HG02943 (cell line): ENCODE results near the gene CD2AP.
"Not testable (repeated sequence)": the region's sequence is repeated elsewhere in the genome, so short reads cannot be mapped to it uniquely, and the experiment has no call there.

ENCODE experiments used
- ATAC-seq: cut with Tn5 transposase; IDR thresholded peaks from one replicate; pipeline ENCODE4 v1.9.1; 2021; ENCODE audit warnings: mild to moderate bottlenecking, low read depth, moderate library complexity; ENCODE audit not compliant: unreplicated experiment

CD2AP gene

DNA sequence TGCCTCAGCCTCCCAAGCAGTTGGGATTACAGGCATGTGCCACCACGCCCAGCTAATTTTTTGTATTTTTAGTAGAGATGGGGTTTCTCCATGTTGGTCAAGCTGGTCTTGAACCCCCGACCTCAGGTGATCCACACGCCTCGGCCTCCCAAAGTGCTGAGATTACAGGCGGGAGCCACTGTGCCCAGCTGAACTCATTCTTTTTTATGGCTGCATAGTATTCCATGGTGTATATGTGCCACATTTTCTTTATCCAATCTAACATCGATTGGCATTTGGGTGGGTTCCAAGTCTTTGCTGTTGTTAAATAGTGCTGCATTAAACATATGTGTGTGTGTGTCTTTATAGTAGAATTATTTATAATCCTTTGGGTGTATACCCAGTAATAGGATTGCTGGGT is 78.9 kb downstream of the CD2AP start:
- ATAC-seq, result not testable (repeated sequence)

DNA sequence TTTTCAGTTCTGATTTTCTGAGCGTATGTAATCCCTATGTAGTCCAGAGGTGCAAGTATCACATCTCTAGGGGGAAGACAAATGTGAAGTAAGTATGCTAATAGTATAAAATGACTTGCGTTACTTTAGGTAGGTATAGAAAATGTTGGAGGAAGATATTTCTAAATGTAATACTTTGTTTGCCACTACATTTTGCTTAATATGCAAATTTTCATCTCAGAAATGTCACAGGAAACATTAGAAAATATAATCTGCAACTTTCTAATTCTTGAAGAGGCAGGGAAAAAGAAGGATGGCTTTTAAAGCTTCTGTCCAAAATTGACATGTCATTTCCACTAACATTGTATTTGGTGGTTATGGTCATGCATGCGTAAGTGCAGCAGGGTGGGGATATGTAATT is 85.6 kb downstream of the CD2AP start:
- no peak for ATAC-seq

DNA sequence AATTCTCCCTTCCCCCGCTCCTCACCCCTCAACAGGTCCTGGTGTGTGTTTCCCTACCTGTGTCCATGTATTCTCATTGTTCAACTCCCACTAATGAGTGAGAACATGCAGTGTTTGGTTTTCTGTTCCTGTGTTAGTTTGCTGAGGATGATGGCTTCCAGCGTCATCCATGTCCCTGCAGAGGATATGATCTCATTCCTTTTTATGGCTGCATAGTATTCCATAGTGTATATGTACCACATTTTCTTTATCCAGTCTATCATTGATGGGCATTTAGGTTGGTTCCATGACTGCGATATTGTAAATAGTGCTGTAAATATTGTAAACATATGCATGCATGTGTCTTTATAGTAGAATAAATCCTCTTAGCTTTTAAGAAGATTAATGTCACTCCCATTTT is 89.0 kb downstream of the CD2AP start:
- ATAC-seq, result not testable (repeated sequence)

DNA sequence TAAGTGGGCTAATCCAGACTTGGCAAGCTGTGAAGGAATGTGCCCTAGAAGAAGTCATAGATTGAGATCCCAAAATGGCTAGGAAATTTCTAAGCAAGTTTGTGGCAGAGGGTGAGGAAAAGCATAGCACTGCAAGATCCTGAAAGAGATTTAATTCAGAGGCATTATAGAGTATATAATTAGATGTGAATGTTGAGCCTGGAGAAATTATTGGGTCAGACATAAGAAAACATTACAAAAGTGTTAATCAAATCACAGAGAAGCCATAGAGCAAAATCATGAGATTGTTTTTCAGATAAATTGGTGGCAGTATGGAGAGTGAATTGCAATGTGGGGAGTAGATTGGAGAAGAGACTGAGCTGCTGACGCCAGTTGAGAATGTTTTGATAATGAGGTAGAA is 90.0 kb downstream of the CD2AP start:
- ATAC-seq, result no peak

DNA sequence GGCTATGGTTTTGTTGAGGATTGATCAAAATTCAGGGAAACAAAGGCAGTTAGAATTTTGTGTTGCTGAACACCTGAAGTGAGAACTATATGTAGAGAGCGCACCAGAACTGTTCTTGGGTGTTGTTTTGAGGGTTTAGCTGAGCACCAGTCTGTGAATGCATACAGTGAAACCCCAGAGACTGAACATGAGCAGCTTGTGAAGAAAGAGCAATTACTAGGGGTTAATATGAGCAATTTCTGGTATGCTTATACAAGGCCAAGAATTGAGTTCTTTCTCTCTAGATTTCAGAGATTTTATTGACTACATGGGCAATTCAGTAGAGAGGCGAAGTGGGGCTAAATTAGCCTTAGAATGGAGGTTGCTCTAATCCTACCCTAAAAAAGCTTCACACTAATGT is 93.9 kb downstream of the CD2AP start:
- no peak for ATAC-seq

DNA sequence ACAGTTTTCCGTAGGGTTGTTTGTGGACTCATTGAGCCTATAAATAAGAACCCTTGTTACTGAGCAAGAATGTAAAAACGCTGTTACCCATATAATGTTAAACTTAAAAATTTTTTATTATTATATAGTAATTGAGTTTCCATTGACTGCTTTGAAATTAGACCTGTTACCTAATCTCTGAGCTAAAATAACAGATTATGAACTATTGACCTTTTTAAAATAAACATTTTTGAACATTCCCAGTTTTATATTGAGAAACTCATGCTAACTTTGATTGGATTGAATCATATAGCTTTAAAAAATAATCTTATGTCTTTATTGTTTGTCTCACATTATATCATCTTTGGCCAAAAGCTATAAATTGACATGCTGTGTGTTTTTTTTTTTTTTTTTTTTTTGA is 95.5 kb downstream of the CD2AP start:
- ATAC-seq, result no peak

DNA sequence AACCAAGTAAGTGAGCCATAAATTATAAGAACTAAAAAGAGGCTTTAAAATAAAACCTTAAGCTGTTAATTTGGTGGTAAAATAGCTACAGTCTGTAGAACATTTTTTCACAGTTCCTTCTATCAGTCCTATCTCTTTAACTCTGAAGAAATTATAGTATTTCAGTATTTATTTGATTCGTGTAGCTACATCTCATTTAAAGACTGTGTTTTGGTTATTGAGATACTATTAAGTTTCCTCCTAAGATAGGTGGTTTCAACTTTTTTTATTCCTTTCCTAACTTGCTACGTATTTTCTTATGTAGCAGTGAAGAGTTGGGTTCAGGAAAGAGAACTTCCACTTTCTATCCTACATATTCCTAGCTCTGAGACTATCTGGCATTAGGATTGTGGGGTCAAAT is 97.2 kb downstream of the CD2AP start:
- ATAC-seq, result no peak

DNA sequence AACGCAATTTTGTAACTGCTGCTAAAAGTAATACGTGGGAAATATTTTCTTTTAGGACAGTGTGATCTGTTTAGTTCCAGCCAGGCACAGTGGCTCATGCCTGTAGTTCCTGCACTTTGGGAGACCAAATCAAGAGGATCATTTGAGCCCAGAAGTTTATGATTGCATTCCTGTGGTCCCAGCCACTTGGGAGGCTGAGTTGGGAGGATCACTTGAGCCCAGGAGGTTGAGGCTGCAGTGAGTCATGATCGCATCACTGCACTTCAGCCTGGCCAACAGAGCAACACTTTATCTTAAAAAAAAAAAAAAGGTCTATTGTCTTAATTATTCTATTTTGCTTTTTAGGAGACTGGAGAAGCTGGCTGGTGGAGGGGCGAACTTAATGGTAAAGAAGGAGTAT is 101.5 kb downstream of the CD2AP start:
- no peak for ATAC-seq

DNA sequence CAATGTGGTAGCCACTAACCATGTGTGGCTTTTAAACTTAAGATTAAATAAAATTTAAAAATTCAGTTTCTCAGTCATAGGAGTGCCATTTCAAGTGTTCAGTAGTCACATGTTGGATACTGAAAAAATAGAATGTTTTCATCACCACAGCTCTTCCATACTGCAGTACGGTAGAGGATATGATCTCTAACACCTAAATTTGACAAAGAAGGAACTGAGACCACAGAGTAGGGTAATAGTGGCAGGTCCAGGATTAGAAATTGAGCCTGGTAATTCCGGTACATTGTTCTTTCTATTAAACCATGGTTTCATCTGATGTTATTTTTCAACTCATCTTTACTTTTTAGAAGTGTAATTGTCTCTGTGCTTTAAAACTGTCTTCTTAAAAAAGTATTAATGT is 104.0 kb downstream of the CD2AP start:
- no peak for ATAC-seq

DNA sequence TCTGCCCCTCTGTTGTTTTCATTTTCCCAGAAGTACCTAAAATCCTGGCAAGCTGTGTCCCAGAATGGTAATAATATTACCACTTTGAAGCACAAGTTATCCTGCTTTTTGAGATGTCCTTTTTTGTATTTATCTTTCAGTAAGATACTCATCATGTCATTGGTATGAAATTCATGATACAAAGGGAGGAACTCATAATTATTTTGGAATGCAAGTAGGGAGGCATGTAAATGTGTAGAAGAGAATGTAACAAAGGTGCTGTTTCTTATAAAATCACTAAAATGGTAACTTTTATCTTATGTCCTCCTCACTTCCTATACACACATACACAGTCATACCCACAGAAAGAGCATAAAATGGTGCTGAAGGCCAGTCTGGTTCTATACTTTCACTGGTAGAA is 109.9 kb downstream of the CD2AP start:
- ATAC-seq, result no peak

DNA sequence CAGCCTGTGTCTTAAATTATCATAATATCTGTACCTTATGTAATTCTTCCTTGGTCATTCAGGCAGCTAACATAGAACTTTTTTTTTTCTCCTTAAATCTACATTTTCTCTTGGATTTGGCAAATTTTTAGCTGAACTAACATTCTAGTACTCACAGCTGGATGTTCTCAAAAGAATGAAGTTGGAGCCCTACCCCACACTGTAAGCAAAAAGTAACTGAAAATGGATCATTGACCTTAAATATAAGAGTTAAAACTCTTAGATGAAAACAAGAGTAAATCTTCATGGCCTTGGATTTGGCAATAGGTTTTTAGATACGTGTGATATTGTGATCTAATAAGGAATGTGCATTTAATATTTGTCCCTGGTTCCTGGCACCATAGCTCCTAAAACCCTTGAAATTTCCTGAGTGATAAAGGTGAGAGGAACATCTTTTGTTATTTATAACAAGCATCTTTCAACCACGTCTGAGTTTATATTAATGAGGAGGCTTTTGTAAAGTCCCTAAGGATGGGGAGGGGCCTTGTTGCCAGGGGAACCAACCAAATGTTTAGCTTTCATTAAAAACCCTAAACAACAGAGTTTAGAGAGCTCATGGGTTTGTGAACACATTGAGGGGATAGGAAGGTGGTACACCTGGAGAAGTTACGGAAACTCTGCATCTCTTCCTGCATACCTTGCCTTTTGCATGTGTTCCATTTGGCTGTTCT is 114.7 kb downstream of the CD2AP start:
- no peak for ATAC-seq

DNA sequence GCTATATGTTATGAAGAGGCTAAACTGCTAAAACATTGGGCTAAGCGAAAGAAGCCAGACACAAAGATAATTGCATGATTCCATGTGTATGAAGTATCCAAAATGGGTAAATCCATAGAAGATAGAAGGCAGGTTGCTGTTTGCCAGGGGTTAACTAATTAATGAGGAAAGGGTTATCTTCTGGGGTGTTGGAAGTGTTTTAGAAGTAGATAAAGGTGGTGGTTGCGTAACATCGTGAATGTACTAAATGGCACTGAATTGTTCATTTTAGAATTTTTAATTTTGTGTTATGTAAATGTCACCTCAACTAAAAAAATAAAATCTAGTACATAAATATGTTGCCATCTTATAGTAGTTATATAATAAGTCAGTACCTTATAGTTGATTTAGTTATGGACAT is 116.4 kb downstream of the CD2AP start:
- ATAC-seq, result no peak

DNA sequence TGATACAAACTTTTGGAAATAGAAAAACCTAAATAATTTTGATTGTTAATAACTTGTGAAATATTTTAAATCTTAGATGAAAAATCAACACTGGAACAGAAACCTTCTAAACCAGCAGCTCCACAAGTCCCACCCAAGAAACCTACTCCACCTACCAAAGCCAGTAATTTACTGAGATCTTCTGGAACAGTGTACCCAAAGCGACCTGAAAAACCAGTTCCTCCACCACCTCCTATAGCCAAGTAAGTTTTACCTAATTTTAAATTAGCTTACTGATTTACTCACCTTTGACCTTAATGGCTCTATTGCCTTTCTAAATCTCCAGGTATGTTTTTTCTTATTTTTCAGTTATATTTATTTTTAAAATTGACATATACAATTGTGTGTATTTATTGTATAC is 118.2 kb downstream of the CD2AP start:
- ATAC-seq, result no peak

DNA sequence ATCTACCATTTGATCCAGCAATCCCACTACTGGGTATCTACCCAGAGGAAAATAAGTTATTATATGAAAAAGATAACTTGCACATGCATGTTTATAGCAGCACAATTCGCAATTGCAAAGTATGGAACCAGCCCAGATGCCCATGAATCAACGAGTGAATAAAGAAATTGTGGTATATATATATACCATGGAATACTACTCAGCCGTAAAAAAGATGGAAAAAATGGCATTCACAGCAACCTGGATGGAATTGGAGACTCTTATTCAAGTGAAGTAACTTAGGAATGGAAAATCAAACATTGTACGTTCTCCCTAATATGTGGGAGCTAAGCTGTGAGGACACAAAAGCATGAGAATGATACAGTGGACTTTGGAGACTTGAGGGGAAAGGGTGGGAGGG is 120.8 kb downstream of the CD2AP start:
- no peak for ATAC-seq

DNA sequence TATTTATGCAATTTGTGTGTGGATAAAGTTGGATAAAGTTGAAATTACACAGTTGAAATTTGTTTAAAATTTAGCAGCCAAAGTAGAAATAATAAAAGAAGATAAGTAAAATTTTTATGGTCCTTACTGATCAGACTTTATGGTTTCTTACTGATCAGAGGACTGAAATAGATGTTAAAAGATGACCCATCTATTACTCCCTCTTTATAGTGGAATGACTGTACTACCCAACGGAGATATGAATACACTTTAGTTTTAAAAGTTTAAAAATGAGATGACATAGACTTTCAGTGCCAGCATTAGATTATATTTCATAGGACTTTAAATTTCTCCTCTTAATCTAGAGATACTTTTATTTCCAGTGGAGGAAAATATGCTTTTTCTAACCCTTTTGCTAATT is 121.9 kb downstream of the CD2AP start:
- ATAC-seq, result no peak

DNA sequence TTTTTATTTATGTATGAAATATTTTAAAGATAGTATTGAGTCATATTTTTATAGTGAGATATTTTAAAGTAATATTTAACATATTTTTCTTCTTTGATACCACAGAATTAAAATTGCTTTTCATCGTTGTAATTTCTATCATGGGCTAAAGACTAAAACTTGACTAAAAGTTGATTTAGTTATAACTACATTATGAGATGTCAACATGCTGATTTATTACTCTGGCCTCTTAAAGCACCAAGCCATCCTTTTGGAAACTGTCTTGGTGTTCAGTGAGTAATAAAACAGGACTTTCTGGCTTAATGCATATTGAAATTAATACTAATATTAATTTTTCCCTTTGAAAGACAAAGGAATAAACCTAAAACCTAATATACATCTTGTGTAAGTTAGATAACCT is 125.6 kb downstream of the CD2AP start:
- no peak for ATAC-seq

DNA sequence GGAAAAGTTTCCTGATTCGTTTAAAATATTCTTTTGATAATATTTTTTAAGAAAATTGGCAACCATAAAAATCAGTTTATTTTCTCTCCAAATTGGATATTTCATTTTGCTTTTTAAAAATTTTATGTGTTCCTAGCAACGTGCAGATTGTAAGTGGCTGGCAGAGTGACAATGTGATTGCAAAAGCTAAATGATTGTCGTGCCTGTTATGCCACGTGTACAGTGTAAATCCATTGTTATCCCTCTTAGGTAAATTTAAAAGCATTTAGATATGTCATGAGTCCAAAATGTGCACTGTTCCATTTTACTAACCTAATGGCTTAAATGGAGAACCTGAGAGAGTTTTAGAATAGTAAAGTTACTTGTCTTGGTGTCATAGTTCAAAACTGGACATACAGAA is 126.4 kb downstream of the CD2AP start:
- no peak for ATAC-seq

DNA sequence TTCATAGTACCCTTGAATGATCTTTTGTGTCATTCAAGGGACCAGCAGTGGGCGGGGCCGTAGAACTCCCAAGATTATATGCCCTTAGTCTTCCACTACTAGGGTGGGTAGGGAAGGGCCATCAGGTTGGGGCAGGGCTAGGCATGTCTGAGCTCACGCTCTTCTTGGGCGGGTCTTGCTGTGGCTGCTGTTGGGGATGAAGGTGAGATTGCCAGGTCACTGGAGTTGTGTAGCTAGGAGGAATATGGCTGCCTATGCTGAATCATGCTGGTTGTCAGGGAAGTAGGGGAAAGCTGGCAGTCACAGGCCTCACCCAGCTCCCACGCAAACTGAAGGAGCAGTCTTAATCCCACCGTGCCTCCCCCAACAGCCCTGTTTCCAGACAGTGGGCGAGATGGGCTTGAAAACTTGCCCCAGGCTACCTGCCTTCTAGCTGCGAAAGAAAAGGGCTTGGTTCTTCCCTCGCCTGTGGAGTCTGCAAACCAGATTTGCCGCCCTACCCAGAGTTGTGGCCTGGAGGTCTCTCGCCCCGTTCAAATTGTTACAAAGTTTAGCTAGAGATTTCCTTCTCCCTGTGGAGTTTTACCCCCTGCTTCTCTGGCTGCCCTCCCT is 144.4 kb downstream of the CD2AP start:
- ATAC-seq, result no peak

DNA sequence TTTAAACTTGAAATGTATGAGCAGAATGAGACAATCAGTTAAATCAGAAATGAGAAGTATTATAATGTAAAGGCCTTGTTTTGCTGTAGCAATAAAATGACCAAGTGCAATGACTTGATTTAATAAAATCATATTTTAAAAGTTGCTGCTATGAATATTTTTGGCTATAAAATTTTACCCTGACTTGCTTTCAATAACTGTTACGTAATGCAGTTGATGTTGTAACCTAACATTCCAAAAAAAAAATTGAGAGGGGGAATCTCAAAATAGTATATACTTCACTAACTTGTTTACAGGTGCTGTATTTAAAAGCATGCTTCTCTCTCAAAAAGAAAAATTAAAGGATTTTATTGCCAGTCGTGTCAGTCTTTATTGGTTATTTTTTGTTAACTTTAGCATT is 149.2 kb downstream of the CD2AP start:
- no peak for ATAC-seq

DNA sequence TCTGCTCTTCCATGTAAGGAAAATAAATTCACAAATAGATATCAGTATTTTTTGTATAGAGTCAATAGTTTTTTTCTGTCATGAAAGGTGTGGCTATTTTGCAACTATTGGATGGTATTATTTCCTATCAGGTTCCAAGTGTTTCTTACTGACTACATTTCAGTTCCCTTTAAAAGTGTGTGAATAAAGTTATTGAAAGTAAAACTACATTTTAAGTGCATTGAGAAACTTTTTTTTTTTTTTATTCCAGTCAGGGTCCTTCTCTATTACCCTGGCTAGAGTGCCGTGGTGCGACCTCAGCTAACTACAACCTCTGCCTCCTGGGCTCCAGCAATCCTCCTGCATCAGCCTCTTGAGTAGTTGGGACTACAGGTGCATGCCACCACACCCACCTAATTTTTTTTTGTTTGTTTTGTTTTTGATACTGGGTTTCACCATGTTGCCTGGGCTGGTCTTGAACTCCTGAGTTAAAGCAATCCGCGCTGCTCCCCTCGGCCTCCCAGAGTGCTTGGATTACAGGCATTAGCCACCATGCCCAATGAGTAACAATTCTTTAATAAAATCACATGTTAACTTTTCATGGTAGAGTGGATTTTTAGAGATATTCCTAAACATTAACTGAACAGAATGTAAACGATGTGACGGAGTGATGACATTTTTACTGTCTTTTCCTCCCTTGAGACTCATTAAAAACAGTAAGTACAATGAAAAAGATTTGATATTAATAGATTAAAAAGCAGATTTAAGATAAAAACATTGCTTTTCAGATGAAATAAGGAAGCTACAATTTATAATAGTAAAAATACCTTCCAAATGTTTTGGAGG is 151.1 kb downstream of the CD2AP start:
- ATAC-seq, result no peak

DNA sequence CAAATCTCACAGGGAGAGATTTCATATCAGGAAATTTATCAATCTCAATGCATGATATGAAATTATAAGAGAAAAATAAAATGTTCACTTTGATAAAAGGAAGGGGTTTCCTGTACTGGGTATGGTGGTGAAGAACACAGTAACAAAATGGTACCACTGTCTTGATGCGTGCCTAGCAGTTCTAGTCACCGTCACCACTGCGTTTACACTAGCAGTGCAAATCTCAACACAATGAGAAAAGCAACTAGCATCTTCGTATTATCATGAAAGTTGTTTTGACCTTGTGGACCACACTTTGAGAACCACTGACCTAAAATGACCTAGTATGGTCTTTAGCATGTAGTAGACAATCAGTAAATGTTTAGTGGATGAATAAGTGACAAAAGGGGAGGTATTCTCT is 152.4 kb downstream of the CD2AP start:
- no peak for ATAC-seq

DNA sequence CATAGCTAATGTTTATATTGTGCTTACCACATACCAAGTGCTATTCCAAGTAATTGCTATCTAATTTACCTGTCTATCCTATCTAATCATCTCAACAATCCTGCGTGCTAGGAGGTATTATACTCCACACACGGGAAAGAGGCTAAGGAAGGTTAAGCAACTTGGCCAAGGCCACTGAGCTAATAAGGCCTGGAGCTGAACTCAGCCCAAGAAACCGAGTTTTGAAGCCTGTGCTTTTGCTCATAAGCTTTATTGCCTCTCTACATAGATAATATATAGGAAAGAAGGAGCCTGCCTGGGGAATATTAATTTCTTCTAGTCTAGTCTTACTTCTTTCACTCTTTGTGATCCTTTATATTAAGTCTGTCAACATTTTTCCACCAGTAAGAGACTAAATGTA is 153.0 kb downstream of the CD2AP start:
- ATAC-seq, result no peak
